ENCODE results near the gene LAPTM4A. TPM values are rescaled to one million over a fixed set of nuclear protein-coding genes. Genes with fewer than 3 reads are reported as not detected.

LAPTM4A gene
- total RNA-seq, 1 experiment from 2014 or later: 129 TPM

DNA sequence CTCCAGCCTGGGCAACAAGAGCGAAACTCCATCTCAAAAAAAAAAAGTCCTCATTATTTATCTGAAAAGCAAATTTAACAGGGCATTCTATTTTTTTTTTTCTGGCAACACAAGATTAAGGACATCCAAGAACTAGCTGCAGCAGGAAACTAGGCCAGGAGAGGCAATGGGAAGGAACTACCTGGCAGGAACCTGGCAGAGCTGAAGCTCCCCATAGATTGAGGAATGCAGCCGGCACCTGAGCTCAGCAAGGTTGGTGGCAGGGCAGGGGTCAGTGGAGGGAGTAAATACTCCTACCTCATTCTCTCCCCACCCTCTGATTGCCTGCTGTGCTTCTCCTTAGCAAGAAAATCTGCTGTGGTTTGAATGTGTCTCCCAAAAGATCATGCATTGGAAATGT lies 30.4 kb upstream of the LAPTM4A start:
- no peaks in the 10 kb centered on the region for H3K27me3 Mint-ChIP-seq (ENCODE audit: unreplicated experiment)
- DNase-seq: no peak
- TF ChIP-seq, protein P1, sequence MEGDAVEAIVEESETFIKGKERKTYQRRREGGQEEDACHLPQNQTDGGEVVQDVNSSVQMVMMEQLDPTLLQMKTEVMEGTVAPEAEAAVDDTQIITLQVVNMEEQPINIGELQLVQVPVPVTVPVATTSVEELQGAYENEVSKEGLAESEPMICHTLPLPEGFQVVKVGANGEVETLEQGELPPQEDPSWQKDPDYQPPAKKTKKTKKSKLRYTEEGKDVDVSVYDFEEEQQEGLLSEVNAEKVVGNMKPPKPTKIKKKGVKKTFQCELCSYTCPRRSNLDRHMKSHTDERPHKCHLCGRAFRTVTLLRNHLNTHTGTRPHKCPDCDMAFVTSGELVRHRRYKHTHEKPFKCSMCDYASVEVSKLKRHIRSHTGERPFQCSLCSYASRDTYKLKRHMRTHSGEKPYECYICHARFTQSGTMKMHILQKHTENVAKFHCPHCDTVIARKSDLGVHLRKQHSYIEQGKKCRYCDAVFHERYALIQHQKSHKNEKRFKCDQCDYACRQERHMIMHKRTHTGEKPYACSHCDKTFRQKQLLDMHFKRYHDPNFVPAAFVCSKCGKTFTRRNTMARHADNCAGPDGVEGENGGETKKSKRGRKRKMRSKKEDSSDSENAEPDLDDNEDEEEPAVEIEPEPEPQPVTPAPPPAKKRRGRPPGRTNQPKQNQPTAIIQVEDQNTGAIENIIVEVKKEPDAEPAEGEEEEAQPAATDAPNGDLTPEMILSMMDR (IDR thresholded peaks at IDR 0.05; ENCODE audit: unreplicated experiment): no peak
- H3K9me3 Mint-ChIP-seq (ENCODE audit: low read depth, unreplicated experiment): no peaks in the 10 kb centered on the region
- intact Hi-C loops (cut with micrococcal nuclease; ENCODE audit: unreplicated experiment): no loop called here
- BruUV-seq (replicated peaks): no TSS peak
- CTCF ChIA-PET: interaction anchor here (0.7 kb wide), 1 partner anchor 133 kb away, joined by 3 read pairs; no protein-coding TSS in a partner anchor
- no peaks in the 10 kb centered on the region for H3K4me1 Mint-ChIP-seq (ENCODE audit: low read depth, unreplicated experiment)
- H3K36me3 Mint-ChIP-seq (ENCODE audit: insufficient read depth, unreplicated experiment): no peaks in the 10 kb centered on the region
- H3K4me3 Mint-ChIP-seq (ENCODE audit: low read depth, unreplicated experiment): no peak overlapping the region
- no peak overlapping the region for H3K27ac Mint-ChIP-seq (ENCODE audit: unreplicated experiment)

DNA sequence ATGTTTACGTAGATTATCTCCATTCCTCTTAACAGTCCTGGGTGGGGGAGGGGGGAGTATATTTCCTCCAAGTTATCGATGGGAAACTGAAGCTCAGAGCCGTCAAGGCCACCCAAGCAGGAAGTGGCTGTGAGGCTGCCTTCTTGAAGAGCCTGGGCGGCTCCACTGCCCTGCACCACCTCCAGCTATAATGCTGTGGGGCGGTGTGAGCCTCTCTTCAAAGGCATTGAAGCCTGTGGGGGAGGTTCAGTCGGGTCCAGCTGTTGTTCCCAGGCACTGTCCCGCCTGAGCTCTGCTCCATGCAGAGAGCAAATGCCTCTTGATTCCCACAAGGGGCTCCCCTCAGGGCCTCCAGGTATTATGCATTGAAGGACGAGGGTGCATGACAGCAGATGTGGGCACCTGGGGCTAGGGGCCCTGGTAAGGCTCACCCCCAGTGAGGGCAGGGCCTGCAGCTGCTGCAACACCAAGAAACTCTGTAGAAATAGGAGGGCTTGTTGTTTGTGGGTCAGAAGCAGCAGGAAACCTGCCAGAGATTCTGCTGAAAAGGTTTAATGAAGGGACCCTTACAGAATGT lies 29.5 kb upstream of the LAPTM4A start:
- TF ChIP-seq, protein P1 (IDR thresholded peaks at IDR 0.05; ENCODE audit: unreplicated experiment): no peak
- no peak for DNase-seq
- no peaks in the 10 kb centered on the region for H3K4me1 Mint-ChIP-seq (ENCODE audit: low read depth, unreplicated experiment)
- H3K9me3 Mint-ChIP-seq (ENCODE audit: low read depth, unreplicated experiment): no peaks in the 10 kb centered on the region
- H3K4me3 Mint-ChIP-seq (ENCODE audit: low read depth, unreplicated experiment): no peak overlapping the region
- no peak overlapping the region for H3K27ac Mint-ChIP-seq (ENCODE audit: unreplicated experiment)
- no TSS peak for BruUV-seq (replicated peaks)
- intact Hi-C loops (cut with micrococcal nuclease; ENCODE audit: unreplicated experiment): no loop called here
- no peaks in the 10 kb centered on the region for H3K36me3 Mint-ChIP-seq (ENCODE audit: insufficient read depth, unreplicated experiment)
- CTCF ChIA-PET: interaction anchor here (0.7 kb wide), 1 partner anchor 134 kb away, joined by 3 read pairs; no protein-coding TSS in a partner anchor
- H3K27me3 Mint-ChIP-seq (ENCODE audit: unreplicated experiment): no peaks in the 10 kb centered on the region

DNA sequence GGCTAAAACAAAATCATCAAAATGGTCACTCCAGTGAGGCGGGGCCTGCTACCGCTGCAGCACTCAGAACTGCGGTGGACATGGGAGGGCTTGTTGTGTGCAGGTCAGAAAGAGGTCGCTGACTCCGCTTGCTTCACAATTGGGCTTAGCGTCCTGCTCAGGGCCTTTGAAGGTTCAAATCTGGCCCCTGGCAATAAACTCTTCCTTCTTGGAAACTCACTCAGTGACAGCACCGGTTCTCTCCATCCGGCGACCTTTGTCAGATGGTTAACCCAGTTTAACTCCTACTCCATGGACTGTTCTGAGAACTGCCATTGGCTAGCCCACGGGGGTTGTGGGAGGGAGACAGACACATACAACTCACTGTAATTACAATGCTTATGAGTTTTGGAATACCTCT lies 29.0 kb upstream of the LAPTM4A start:
- Mint-ChIP-seq H3K4me3 (ENCODE audit: low read depth, unreplicated experiment) (no peak overlapping the region), H3K27me3 (ENCODE audit: unreplicated experiment) (no peaks in the 10 kb centered on the region), H3K4me1 (ENCODE audit: low read depth, unreplicated experiment) (no peaks in the 10 kb centered on the region), H3K9me3 (ENCODE audit: low read depth, unreplicated experiment) (no peaks in the 10 kb centered on the region), H3K36me3 (ENCODE audit: insufficient read depth, unreplicated experiment) (no peaks in the 10 kb centered on the region), H3K27ac (ENCODE audit: unreplicated experiment) (no peak overlapping the region)
- TF ChIP-seq, protein P1 (IDR thresholded peaks at IDR 0.05; ENCODE audit: unreplicated experiment): no peak
- no peak for DNase-seq
- BruUV-seq (replicated peaks): no TSS peak
- CTCF ChIA-PET: no interaction called here
- intact Hi-C loops (cut with micrococcal nuclease; ENCODE audit: unreplicated experiment): no loop called here

GRCh38 chr2:20079546-20080115 lies 28.2 kb upstream of the LAPTM4A start:
- DNase-seq: no peak
- BruUV-seq (replicated peaks): no TSS peak
- Mint-ChIP-seq H3K4me3 (ENCODE audit: low read depth, unreplicated experiment) (no peak overlapping the region), H3K27me3 (ENCODE audit: unreplicated experiment) (no peaks in the 10 kb centered on the region), H3K9me3 (ENCODE audit: low read depth, unreplicated experiment) (no peaks in the 10 kb centered on the region), H3K4me1 (ENCODE audit: low read depth, unreplicated experiment) (no peaks in the 10 kb centered on the region), H3K27ac (ENCODE audit: unreplicated experiment) (no peak overlapping the region), H3K36me3 (ENCODE audit: insufficient read depth, unreplicated experiment) (no peaks in the 10 kb centered on the region)
- CTCF ChIA-PET: no interaction called here
- TF ChIP-seq, protein P1 (IDR thresholded peaks at IDR 0.05; ENCODE audit: unreplicated experiment): no peak
- intact Hi-C loops (cut with micrococcal nuclease; ENCODE audit: unreplicated experiment): no loop called here

Measured in Calu3 (cell line).